ENCODE results near the gene INPP4A.

INPP4A gene

GRCh38 chr2:98598781-98599428 is 154.2 kb downstream of the INPP4A start:
- no peak for DNase-seq

DNA sequence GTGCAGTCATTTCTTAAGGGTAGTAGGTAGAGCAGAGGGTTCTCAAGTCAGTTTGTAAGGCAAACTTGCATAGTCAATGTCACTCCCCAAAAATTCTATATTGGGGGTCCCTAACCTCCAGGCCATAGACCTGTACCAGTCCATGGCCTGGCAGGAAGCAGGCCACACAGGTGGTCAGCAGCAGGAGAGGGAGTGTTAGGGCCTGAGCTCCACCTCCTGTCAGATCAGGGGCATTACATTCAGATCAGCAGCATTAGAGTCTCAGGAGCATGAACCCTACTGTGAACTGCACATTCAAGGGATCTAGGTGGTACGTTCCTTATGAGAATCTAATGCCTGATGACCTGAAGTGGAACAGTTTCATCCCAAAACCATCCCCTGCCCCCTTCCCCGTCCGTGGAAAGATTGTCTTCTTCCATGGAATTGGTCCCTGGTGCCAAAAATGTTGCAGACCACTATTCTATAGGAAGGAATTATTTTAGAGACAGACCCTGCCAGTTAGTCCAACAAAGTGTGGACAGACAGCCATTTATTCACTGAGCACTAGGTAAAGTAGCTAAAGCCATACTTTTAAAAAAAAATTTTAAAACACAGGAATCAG is 157.0 kb downstream of the INPP4A start:
- peak; percentile 14 for DNase-seq

GRCh38 chr2:98604547-98604946 is 159.9 kb downstream of the INPP4A start:
- DNase-seq = peak; percentile 43

- DNase-seq = no peak
Measured at GRCh38 chr2:98605076-98605475, 160.4 kb downstream of the INPP4A start.

DNA sequence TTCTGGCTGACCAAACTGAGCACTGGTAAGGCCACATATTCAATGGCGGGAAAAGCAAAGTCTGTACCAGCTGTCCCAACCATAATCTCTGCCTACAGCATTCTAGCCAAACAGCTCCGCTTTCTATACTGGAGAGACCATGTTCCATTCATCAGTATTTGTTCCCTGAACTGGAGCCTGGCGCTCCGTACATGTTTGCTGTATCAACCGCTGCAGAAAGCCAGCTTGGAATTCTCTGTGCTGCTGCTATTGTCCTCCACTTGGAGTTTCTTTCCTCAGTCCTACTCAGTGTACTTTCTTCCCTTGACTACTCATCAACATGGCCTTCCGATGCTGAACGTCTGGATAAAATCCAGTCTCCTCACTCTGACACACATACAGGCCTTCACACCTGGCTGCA is 161.8 kb downstream of the INPP4A start:
- no peak for DNase-seq

- DNase-seq = no peak
Measured at GRCh38 chr2:98607104-98607503, 162.4 kb downstream of the INPP4A start.

- DNase-seq = no peak
Measured at GRCh38 chr2:98607741-98608115, 163.1 kb downstream of the INPP4A start.

GRCh38 chr2:98608116-98608961 is 163.7 kb downstream of the INPP4A start, which contains the start of the genes COA5 and UNC50:
TSS of gene COA5 (minus strand) at chr2:98608512. CDS start at chr2:98608405, 107 bp downstream.
TSS of gene UNC50 (plus strand) at chr2:98608589. CDS start at chr2:98609760, 1,171 bp downstream.
- DNase-seq = peak; percentile 64

GRCh38 chr2:98608962-98609604 is 164.4 kb downstream of the INPP4A start:
- no peak for DNase-seq

DNA sequence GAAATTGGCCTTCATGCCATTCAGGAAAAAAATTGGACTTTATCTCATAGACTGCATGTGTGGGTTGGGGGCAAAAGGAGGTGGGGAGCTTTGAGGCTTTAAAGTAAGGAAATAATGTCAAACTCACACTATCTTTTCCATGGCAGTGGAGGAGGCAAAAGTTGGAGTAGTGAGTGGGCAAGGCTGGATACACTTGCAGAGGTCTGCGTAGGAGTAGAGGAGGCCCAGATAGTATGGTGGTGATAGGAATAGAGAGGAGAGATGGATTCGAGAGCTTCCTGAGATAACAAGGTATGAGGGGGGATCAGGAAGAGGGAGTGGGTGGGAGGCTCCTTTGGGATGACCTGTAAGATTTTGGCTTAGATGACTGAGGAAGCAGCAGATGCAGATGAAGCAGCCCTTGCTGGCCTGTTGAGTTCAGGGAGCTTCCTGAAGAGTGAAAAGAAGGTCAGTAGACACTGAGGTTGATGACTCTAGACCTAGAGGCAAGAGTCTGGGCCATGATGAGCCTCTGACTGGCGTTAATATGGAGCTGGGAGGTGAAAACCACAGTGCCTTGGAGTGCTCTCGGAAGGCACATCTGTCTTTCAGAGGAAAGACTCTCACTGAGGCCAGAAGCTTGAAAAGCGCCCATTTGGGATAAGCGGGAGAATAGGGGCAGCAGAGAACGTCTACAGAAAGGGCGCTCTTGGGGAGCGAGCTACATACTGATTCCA is 169.5 kb downstream of the INPP4A start:
- DNase-seq = no peak

DNA sequence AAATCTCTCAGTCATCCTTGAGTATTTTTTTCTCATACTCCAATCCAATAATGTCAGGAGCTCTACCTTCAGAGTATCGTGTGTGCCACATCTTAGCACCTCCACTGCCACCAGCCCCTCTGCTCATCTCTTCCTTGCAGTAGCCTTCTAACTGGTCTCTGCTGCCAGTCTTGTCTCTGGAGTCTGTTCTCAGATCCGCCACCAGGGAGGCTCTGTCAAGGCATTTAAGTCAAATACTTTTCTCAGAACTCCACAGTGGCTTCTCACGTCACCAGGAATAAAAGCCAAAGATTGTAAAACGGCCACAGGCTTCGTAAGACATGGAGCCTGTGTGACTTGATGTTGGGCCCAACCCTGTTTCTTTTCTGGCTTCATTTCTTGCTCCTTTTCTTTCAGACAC is 170.8 kb downstream of the INPP4A start:
- no peak for DNase-seq

DNA sequence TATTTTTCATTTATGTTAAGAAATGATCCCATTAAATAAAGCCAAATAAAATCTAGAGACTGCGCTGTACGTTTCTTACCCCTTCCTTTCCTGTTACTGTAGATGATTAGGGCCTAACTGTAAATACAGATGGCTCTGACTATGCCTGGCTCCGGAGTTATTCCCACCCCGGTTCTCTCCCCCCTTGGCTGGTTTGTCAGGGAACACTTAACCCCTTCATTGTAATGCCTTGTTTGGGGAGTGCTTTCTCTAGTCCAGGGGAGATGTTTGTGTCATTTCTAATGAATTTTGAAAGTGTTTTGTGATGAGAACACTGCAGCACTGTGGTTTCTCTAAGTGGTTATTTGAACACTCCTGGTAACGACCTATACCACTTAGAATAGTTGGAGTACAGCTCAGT is 172.5 kb downstream of the INPP4A start:
- no peak for DNase-seq

DNA sequence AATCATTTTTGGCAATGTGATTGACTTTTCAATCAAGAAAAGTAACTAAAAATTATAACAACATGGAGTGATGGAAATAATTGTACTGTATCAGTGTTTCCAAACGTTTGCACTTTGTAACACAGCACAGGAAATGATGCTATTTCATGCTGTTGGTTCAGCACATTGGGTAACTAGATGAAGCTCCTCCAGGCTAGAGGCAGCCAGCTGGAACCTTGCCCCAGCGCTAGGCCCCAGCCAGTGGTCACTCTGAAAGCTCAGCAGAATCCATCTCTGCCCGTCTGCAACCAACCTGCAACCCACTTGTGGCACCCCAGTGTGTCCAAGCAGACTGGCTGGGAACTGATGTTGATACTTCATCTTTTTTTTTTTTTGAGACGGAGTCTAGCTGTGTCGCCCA is 179.0 kb downstream of the INPP4A start:
- no peak for DNase-seq

DNA sequence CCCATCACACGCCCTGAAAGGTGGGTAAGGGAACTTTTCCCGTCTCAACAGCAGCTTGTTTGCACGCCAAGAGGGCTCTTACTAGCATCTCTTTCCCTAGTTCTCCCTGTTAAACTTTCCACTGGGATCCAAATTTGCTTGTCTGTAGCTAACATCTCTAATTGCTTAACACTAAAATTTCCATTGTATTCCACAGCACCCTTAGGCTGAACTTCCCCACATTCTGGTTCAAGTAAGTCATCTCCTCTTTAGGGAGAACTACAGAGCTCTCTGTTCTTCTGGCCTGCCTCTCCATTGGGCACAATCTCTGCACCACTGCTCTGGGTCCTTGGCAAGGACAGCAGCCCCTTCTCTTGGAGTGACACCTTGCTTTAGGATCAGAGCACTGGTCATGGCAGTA is 187.7 kb downstream of the INPP4A start:
- no peak for DNase-seq

GRCh38 chr2:98634406-98635092 is 189.9 kb downstream of the INPP4A start:
- no peak for DNase-seq

DNA sequence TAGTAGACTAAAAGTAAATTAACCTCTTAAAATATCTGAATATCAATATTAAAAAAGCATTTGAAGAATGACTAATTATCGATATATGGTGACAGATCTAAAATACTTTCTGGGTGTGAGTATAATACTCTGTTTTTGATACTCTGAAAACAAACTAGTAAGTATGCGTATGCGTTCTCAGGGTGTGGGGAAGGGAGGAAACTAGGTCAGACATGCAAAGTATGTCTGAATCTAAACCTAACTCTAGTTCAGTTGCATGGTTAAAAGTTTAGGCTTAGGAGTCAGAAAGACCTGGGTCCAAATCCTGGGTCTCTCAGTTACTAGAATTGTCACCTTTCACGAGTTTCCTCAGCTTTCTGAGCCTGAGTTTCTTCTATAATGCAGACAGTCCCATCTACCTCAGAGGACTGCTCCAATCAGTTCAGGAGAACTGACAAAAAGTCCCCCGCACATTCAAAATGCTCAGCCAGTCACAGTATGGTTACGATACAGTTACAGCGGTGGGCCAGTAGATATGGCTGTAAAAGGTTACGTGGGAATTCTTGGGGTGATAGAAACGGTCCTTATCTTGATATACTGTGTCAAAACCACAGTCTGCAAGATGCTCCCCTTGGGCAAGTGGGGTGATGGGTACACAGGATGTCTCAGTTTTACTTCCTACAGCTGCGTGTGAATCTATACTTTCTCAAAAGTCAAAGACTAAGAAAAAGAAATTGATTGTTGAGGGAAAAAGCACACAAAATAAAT is 192.9 kb downstream of the INPP4A start:
- DNase-seq = no peak

DNA sequence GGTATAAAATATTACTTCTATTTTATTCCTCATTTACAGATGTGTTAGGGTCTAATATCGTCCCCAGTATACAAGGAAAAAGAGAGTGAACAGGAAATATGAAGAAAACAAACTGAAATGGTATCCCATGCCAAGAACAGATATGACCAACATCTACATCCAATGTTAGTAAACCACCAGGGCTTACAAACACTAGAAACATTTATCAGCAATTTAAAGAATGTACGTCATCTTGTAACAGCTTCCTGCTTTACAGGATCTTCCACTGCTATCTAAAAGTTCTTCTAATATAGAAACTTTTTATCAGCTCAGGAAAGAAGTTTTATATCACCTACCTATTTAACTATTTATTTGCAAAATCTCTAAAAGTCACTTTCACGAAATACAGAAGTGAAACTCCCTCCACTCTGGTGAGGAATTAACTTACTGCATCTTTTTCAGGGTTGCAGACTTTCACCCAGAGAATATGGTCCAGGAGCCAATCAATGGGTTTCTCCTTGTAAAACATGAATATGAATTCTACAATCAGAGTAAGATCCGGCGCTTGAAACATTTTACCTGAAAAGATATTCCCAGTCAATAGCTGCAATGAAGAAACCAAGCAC is 198.9 kb downstream of the INPP4A start:
- no peak for DNase-seq

Measured in NCI-H2029 treated with DMSO at 0.1 percent for 48 hours (cell line).